HG02938 (cell line): ENCODE results near the gene PNPLA6.
"Not testable (repeated sequence)": the region's sequence is repeated elsewhere in the genome, so short reads cannot be mapped to it uniquely, and the experiment has no call there.

ENCODE experiments used
- ATAC-seq: cut with Tn5 transposase; IDR thresholded peaks from one replicate; pipeline ENCODE4 v1.9.1; 2021; ENCODE audit warnings: mild to moderate bottlenecking, moderate library complexity; ENCODE audit not compliant: unreplicated experiment

The PNPLA6 gene

GRCh38 chr19:7550987-7551761 is 15.7 kb downstream of the PNPLA6 start:
- ATAC-seq, result no peak

GRCh38 chr19:7552781-7553180 is 17.3 kb downstream of the PNPLA6 start:
- no peak for ATAC-seq

- ATAC-seq, result no peak
Observed at GRCh38 chr19:7554565-7554964, 19.0 kb downstream of the PNPLA6 start.

GRCh38 chr19:7554990-7555864 is 19.7 kb downstream of the PNPLA6 start:
- no peak for ATAC-seq

- no peak for ATAC-seq
Observed at GRCh38 chr19:7556696-7557315, 21.3 kb downstream of the PNPLA6 start.

- no peak for ATAC-seq
Observed at GRCh38 chr19:7558667-7559066, 23.1 kb downstream of the PNPLA6 start.

- ATAC-seq, result no peak
Observed at GRCh38 chr19:7559102-7559501, 23.6 kb downstream of the PNPLA6 start.

- ATAC-seq, result no peak
Observed at GRCh38 chr19:7560255-7560654, 24.7 kb downstream of the PNPLA6 start.

GRCh38 chr19:7561325-7561724 is 25.8 kb downstream of the PNPLA6 start:
- no peak for ATAC-seq

GRCh38 chr19:7562646-7563393 is 27.3 kb downstream of the PNPLA6 start:
- ATAC-seq, result no peak

GRCh38 chr19:7564866-7565265 is 29.3 kb downstream of the PNPLA6 start:
- no peak for ATAC-seq

- ATAC-seq, result no peak
Observed at GRCh38 chr19:7565332-7565731, 29.8 kb downstream of the PNPLA6 start.

- no peak for ATAC-seq
Observed at GRCh38 chr19:7570761-7571160, 35.2 kb downstream of the PNPLA6 start.

GRCh38 chr19:7575434-7576040 is 40.0 kb downstream of the PNPLA6 start:
- no peak for ATAC-seq

- ATAC-seq, result not testable (repeated sequence)
Observed at GRCh38 chr19:7577422-7577821, 41.9 kb downstream of the PNPLA6 start.

GRCh38 chr19:7578127-7578526 is 42.6 kb downstream of the PNPLA6 start:
- ATAC-seq, result no peak

- ATAC-seq, result no peak
Observed at GRCh38 chr19:7579182-7579581, 43.7 kb downstream of the PNPLA6 start.

- ATAC-seq, result no peak
Observed at GRCh38 chr19:7582446-7582845, 46.9 kb downstream of the PNPLA6 start.

- no peak for ATAC-seq
Observed at GRCh38 chr19:7589822-7590221, 54.3 kb downstream of the PNPLA6 start.

- ATAC-seq, result no peak
Observed at GRCh38 chr19:7590256-7590655, 54.7 kb downstream of the PNPLA6 start.
